Measurements from ENCODE around the gene KRT6A.

DNA sequence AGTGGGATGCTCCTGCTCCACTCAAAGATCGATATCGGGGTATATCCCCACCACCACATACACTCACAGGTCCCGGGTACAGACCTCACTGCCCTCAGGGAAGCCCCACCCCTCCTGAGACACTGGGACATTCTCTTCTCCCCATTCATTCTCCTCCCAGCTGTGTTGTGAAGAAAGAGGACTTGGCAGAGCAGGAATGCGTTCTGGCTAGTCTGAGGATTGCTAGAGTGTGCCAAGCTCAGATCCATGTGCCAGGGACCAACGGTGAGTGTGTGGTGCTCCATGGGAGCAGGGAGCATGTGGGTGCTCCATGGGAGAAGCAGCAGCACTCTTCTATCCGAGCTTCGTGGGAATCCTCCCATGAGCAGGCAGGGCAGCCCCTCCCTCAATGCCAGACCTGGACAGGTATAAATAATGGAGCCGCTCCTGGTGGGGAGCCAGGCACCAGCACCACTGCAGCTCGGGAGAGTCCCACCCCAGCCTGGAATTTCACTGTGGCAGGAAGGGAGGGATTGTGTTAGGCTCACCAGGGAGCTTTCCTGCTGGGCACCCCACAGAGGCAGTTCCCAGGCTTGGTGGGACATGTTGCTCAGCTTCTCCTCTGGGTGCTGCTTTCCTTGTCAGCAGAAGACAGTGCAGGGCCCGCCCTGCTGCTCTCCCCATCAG is 29.4 kb upstream of the KRT6A start:
- TF ChIP-seq, protein P1, sequence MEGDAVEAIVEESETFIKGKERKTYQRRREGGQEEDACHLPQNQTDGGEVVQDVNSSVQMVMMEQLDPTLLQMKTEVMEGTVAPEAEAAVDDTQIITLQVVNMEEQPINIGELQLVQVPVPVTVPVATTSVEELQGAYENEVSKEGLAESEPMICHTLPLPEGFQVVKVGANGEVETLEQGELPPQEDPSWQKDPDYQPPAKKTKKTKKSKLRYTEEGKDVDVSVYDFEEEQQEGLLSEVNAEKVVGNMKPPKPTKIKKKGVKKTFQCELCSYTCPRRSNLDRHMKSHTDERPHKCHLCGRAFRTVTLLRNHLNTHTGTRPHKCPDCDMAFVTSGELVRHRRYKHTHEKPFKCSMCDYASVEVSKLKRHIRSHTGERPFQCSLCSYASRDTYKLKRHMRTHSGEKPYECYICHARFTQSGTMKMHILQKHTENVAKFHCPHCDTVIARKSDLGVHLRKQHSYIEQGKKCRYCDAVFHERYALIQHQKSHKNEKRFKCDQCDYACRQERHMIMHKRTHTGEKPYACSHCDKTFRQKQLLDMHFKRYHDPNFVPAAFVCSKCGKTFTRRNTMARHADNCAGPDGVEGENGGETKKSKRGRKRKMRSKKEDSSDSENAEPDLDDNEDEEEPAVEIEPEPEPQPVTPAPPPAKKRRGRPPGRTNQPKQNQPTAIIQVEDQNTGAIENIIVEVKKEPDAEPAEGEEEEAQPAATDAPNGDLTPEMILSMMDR (IDR thresholded peaks at IDR 0.05 in 4 of 5, conservative IDR thresholded peaks at IDR 0.05 in 1 of 5) = no peak
- TF ChIP-seq POLR2A (IDR thresholded peaks at IDR 0.05) = no peak

Data from gastrocnemius medialis (tissue), 4 donors.